Subcutaneous adipose tissue (tissue), 4 donors: ENCODE results near the gene KRTAP9-9. TPM values are rescaled to one million over a fixed set of nuclear protein-coding genes. Genes with fewer than 3 reads are reported as not detected.

ENCODE experiments used
- small RNA-seq: library from RNA; depleted of rRNA; stranded (forward); fragments of <200 nt; gene quantifications from one replicate; pipeline ENCODE3, GENCODE V24; 2016
- total RNA-seq, 4 donors: library from RNA; depleted of rRNA; stranded (reverse); fragments of >200 nt; gene quantifications; one replicate each; pipeline ENCODE4 v1.1.0, GENCODE V29; 2016
- TF ChIP-seq, protein P1 (sequence below): fragments of 450-650 bp; IDR thresholded peaks from one replicate; pipeline ENCODE4 v1.5.1; 2016; ENCODE audit warnings: low read depth, mild to moderate bottlenecking, control low read depth, antibody characterized with exemption, moderate library complexity

Gene KRTAP9-9
- total RNA-seq, 4 donors from 2014 or later = not detected

DNA sequence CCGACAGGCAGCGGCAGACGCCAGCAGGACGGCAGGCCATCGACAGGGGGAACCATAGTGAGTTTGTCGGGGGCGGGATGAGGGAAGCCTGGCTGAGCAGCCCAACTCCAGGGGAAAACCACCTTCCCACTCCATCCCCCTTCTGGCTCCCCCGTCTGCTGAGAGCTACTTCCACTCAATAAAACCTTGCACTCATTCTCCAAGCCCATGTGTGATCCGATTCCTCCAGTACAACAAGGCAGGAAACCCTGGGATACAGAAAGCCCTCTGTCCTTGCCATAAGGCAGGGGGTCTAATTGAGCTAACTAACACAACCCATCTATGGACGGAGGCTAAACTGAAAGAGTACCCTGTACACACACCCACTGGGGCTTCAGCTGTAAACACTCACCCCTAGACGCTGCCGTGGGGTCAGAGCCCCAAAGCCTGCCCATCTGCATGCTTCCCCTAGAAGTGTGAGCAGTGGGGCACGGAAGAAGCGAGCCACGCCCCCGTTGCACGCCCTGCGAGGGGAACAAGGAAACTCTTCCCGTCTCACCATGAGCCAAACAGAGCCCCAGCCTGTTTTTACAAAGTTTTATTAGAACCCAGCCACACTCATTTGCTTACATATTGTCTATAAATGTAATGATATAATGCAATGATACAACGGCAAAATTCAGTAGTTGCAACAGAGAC lies 43.4 kb downstream of the KRTAP9-9 start:
- TF ChIP-seq, protein P1, sequence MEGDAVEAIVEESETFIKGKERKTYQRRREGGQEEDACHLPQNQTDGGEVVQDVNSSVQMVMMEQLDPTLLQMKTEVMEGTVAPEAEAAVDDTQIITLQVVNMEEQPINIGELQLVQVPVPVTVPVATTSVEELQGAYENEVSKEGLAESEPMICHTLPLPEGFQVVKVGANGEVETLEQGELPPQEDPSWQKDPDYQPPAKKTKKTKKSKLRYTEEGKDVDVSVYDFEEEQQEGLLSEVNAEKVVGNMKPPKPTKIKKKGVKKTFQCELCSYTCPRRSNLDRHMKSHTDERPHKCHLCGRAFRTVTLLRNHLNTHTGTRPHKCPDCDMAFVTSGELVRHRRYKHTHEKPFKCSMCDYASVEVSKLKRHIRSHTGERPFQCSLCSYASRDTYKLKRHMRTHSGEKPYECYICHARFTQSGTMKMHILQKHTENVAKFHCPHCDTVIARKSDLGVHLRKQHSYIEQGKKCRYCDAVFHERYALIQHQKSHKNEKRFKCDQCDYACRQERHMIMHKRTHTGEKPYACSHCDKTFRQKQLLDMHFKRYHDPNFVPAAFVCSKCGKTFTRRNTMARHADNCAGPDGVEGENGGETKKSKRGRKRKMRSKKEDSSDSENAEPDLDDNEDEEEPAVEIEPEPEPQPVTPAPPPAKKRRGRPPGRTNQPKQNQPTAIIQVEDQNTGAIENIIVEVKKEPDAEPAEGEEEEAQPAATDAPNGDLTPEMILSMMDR = no peak

DNA sequence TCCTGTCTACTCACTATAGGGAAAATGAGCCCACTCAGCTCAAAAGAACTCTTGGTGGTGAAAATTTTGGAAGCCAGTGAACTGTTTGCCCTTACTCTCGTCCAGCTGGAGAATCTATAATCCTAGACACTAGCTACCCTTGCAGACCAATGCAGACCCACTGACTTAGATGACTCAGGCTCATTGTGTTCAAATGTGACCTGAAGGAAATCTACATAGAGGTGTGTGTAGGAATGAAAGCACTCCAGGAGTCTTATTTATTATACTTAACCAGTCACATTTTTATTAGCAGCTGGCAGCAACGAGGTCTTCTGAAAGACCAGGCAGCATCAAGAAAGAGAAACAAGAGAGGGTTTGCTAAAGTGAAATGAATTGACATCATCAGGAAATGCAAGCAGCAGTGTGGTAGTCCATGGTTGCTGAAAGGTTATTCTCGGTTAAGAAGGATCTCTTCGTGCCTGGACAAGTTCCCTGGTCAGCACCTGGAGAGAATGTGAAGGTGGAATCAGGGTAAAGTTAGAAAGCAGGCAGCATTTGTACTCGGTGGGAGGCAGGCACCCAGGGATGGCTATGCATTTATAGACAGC lies 46.1 kb downstream of the KRTAP9-9 start:
- TF ChIP-seq, protein P1 = no peak

DNA sequence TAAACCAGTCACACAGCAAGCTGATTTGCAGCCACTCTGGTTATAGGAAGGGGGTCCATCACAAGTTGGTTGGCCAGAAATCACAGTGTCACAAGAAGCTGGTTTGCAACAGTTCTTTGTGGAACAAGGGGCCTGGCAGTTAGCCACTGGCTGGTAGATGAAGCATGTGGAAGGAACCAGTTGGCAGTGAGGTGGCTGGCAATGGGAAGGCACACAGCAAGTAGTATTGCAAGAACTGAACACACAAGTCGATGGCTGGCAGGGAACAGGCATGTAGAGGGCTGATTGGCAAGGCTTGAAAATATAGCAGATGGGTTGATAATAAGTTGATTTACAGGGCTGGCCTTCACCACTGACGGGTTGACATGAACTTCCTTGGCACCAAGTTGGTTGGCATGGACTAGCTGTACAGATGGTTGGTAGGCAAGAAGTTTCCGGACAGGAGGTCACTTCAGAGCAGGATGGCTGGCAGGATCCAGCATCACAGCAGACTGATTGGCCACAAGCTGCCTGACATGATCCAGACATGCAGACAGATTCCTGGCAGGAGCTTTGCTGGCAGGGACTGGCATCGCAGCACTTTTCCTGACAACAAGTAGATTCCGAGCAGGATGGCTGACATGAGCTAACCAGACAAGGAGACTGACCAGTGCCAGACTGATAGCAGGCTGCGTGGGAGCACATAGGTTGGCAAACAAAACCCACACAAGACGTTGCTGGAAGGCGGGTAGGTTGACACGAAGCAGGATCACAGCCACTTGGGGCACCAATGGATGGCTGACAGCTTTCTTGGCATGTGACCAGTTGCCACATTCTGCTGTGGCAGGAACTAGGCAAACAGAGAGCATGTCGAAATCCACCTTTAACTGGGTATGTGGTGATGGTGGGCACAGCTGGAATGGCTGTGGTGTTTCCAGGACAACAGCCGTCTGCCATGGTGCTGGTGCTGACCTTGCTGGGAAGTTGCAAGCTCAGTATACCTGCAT lies 47.0 kb downstream of the KRTAP9-9 start, which contains the start of gene KRTAP29-1:
Gene KRTAP29-1 (minus strand): TSS at position 936 of the 986 bp plus-strand sequence. CDS start 0 bp downstream, at position 936.
- TF ChIP-seq, protein P1 = no peak

DNA sequence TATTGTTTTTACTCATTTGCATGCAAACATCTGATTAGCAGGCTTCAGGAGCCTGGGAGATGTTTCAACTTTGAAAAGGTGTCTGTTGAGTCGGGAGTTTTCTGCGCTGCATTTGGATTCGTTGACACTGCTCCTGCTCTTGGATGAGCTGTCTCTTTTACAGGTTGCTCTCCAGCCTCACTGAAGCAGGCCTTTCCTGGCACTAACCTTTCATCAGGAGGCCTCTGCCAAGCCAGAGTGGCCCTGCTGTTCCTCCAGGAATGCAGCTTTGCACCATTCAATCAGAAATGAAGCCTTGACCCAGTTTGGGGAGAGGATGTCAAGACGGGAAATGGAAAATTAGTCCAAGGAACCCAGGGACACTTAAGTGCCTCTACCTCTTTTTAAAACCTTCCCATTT lies 47.8 kb downstream of the KRTAP9-9 start:
- TF ChIP-seq, protein P1 = no peak

DNA sequence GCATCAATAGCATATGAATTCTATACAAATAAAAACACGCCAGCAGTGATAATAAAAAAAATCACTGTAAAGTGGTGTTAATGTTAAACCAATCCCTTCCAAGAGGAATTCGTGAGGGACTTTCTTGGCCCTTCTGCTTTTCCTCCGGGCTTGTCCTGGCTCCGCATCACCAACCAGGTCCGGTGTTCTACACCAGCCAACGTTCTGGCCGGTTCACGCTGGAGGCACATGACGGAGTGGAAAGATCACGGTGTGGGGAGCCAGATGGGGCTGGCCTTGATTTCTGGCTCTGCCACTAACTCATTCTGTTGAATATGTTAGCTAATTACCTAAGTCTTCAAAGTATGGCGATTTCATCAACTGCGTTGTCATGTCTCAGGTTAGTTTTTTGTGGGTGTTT lies 48.9 kb downstream of the KRTAP9-9 start:
- TF ChIP-seq, protein P1 = no peak

Small RNAs within 50 kb of the gene (small RNA-seq; reads per million reads assigned to genes)
- not detected for gene KRTAP9-10P

Other genes starting within 250 kb of the KRTAP9-9 start
- gene KRTAP3-1, start 246.3 kb upstream of the KRTAP9-9 start, total RNA-seq = not detected
- not detected for gene KRTAP1-5, start 228.2 kb upstream of the KRTAP9-9 start, total RNA-seq
- gene KRTAP1-4, start 225.2 kb upstream of the KRTAP9-9 start, total RNA-seq = not detected
- not detected for gene KRTAP1-3, start 220.5 kb upstream of the KRTAP9-9 start, total RNA-seq
- gene KRTAP1-1, start 213.9 kb upstream of the KRTAP9-9 start, total RNA-seq = not detected
- gene KRTAP2-1, start 208.1 kb upstream of the KRTAP9-9 start, total RNA-seq = not detected
- not detected for gene KRTAP2-2, start 200.2 kb upstream of the KRTAP9-9 start, total RNA-seq
- not detected for gene KRTAP2-3, start 195.3 kb upstream of the KRTAP9-9 start, total RNA-seq
- gene KRTAP2-4, start 189.5 kb upstream of the KRTAP9-9 start, total RNA-seq = not detected
- not detected for gene KRTAP4-7, start 171.2 kb upstream of the KRTAP9-9 start, total RNA-seq
- gene KRTAP4-8, start 157.2 kb upstream of the KRTAP9-9 start, total RNA-seq = not detected
- gene KRTAP4-16, start 153.2 kb upstream of the KRTAP9-9 start, total RNA-seq = not detected
- gene KRTAP4-9, start 150.0 kb upstream of the KRTAP9-9 start, total RNA-seq = not detected
- not detected for gene KRTAP4-11, start 137.0 kb upstream of the KRTAP9-9 start, total RNA-seq
- gene KRTAP4-12, start 131.2 kb upstream of the KRTAP9-9 start, total RNA-seq = not detected
- not detected for gene KRTAP4-6, start 114.8 kb upstream of the KRTAP9-9 start, total RNA-seq
- gene KRTAP4-5, start 105.6 kb upstream of the KRTAP9-9 start, total RNA-seq = not detected
- gene KRTAP4-4, start 94.6 kb upstream of the KRTAP9-9 start, total RNA-seq = not detected
- gene KRTAP4-3, start 87.2 kb upstream of the KRTAP9-9 start, total RNA-seq = not detected
- not detected for gene KRTAP4-2, start 77.2 kb upstream of the KRTAP9-9 start, total RNA-seq
- not detected for gene KRTAP4-1, start 70.5 kb upstream of the KRTAP9-9 start, total RNA-seq
- not detected for gene KRTAP9-1, start 65.5 kb upstream of the KRTAP9-9 start, total RNA-seq
- not detected for gene KRTAP9-2, start 28.7 kb upstream of the KRTAP9-9 start, total RNA-seq
- gene KRTAP9-3, start 22.9 kb upstream of the KRTAP9-9 start, total RNA-seq = not detected
- not detected for gene KRTAP9-8, start 17.4 kb upstream of the KRTAP9-9 start, total RNA-seq
- gene KRTAP9-4, start 5.7 kb upstream of the KRTAP9-9 start, total RNA-seq = not detected
- not detected for gene KRTAP9-6, start 10.0 kb downstream of the KRTAP9-9 start, total RNA-seq
- not detected for gene KRTAP9-7, start 20.3 kb downstream of the KRTAP9-9 start, total RNA-seq
- gene KRTAP29-1, start 47.5 kb downstream of the KRTAP9-9 start, total RNA-seq = not detected
- gene KRTAP16-1, start 53.9 kb downstream of the KRTAP9-9 start, total RNA-seq = not detected
- not detected for gene KRTAP17-1, start 60.3 kb downstream of the KRTAP9-9 start, total RNA-seq
- gene KRT33A, start 95.4 kb downstream of the KRTAP9-9 start, total RNA-seq = not detected
- not detected for gene KRT33B, start 114.4 kb downstream of the KRTAP9-9 start, total RNA-seq
- not detected for gene KRT34, start 126.9 kb downstream of the KRTAP9-9 start, total RNA-seq
- gene KRT31, start 142.2 kb downstream of the KRTAP9-9 start, total RNA-seq = not detected
- gene KRT37, start 169.2 kb downstream of the KRTAP9-9 start, total RNA-seq = not detected
- not detected for gene KRT38, start 185.6 kb downstream of the KRTAP9-9 start, total RNA-seq
- not detected for gene KRT32, start 212.0 kb downstream of the KRTAP9-9 start, total RNA-seq
- not detected for gene KRT35, start 225.8 kb downstream of the KRTAP9-9 start, total RNA-seq
- not detected for gene KRT36, start 234.5 kb downstream of the KRTAP9-9 start, total RNA-seq